H9 (cell line): ENCODE data around the gene KRTAP10-11. TPM values are rescaled to one million over a fixed set of nuclear protein-coding genes. Genes with fewer than 3 reads are reported as not detected.
"Not testable (repeated sequence)": the region's sequence is repeated elsewhere in the genome, so short reads cannot be mapped to it uniquely, and the experiment has no call there.

Source experiments
- DNase-seq: peaks from one replicate; pipeline ENCODE4 v3.0.0-alpha.2; 2017
- H2AFZ ChIP-seq: one replicate; pipeline ENCODE4 v1.6.1; 2013; ENCODE audit warnings: mild to moderate bottlenecking, low read length, control low read depth, moderate library complexity
- H2AK5ac ChIP-seq: 2 replicates; pipeline ENCODE4 v1.6.1; 2013; ENCODE audit warnings: low read length, control low read depth, mixed read lengths; ENCODE audit not compliant: insufficient read length
- H2BK120ac ChIP-seq: one replicate; pipeline ENCODE4 v1.6.1; 2013; ENCODE audit warnings: low read depth, mild to moderate bottlenecking, low read length, control low read depth, inconsistent platforms; ENCODE audit not compliant: poor library complexity, severe bottlenecking
- H2BK12ac ChIP-seq: 2 replicates; pipeline ENCODE4 v1.6.1; 2013; ENCODE audit warnings: low read length, control low read depth, mixed read lengths, low read depth; ENCODE audit not compliant: insufficient read length
- H2BK15ac ChIP-seq: 2 replicates; pipeline ENCODE4 v1.6.1; 2013; ENCODE audit warnings: low read depth, low read length, control low read depth
- H2BK20ac ChIP-seq: one replicate; pipeline ENCODE4 v1.6.1; 2013; ENCODE audit warnings: low read depth, mild to moderate bottlenecking, low read length, control low read depth, inconsistent platforms; ENCODE audit not compliant: poor library complexity, severe bottlenecking
- H2BK5ac ChIP-seq: 2 replicates; pipeline ENCODE4 v1.6.1; 2013; ENCODE audit warnings: low read length, control low read depth, mixed read lengths; ENCODE audit not compliant: insufficient read length
- H3K14ac ChIP-seq: 2 replicates; pipeline ENCODE4 v1.6.1; 2013; ENCODE audit warnings: low read length, control low read depth; ENCODE audit not compliant: insufficient read depth
- H3K18ac ChIP-seq: 2 replicates; pipeline ENCODE4 v1.6.1; 2013; ENCODE audit warnings: low read depth, mild to moderate bottlenecking, mixed read lengths, low read length, control low read depth; ENCODE audit not compliant: insufficient read length
- H3K23ac ChIP-seq: 2 replicates; pipeline ENCODE4 v1.6.1; 2013; ENCODE audit warnings: low read length, control low read depth, mixed read lengths, low read depth; ENCODE audit not compliant: insufficient read length
- H3K23me2 ChIP-seq: 2 replicates; pipeline ENCODE4 v1.6.1; 2013; ENCODE audit warnings: low read depth, mild to moderate bottlenecking, mixed read lengths, low read length, control low read depth; ENCODE audit not compliant: insufficient read length, poor library complexity, severe bottlenecking
- H3K27ac ChIP-seq: 2 replicates; pipeline ENCODE4 v1.5.1; 2013; ENCODE audit warnings: low read length, control low read depth, mixed read lengths, low read depth; ENCODE audit not compliant: insufficient read length
- H3K27me3 ChIP-seq: 2 replicates; pipeline ENCODE4 v1.6.1; 2013; ENCODE audit warnings: low read length, control low read depth, inconsistent platforms; ENCODE audit not compliant: insufficient read depth
- H3K4ac ChIP-seq: 2 replicates; pipeline ENCODE4 v1.6.1; 2013; ENCODE audit warnings: low read depth, mild to moderate bottlenecking, control low read depth, inconsistent platforms, low read length, moderate library complexity
- H3K4me1 ChIP-seq: 2 replicates; pipeline ENCODE4 v1.6.1; 2013; ENCODE audit warnings: low read length, control low read depth, inconsistent platforms; ENCODE audit not compliant: insufficient read depth
- H3K4me2 ChIP-seq: 2 replicates; pipeline ENCODE4 v1.6.1; 2013; ENCODE audit warnings: low read length, control low read depth, mixed read lengths; ENCODE audit not compliant: insufficient read length, insufficient read depth
- H3K56ac ChIP-seq: 2 replicates; pipeline ENCODE4 v1.6.1; 2013; ENCODE audit warnings: low read depth, mild to moderate bottlenecking, mixed read lengths, low read length, control low read depth; ENCODE audit not compliant: insufficient read length
- H3K79me1 ChIP-seq: 2 replicates; pipeline ENCODE4 v1.6.1; 2013; ENCODE audit warnings: low read depth, mild to moderate bottlenecking, moderate library complexity, low read length, control low read depth, inconsistent platforms; ENCODE audit not compliant: insufficient read depth, poor library complexity, severe bottlenecking
- H3K79me2 ChIP-seq: 2 replicates; pipeline ENCODE4 v1.6.1; 2013; ENCODE audit warnings: low read length, control low read depth, inconsistent platforms; ENCODE audit not compliant: insufficient read depth
- H3K9ac ChIP-seq: 2 replicates; pipeline ENCODE4 v1.6.1; 2013; ENCODE audit warnings: low read length, control low read depth, mixed read lengths; ENCODE audit not compliant: insufficient read length; ENCODE audit errors: extremely low read depth
- H3K9me3 ChIP-seq: one replicate; pipeline ENCODE4 v1.6.1; 2013; ENCODE audit warnings: low read depth, low read length, inconsistent platforms; ENCODE audit not compliant: control insufficient read depth
- H3T11ph ChIP-seq: one replicate; pipeline ENCODE4 v1.6.1; 2013; ENCODE audit warnings: mild to moderate bottlenecking, low read length, control low read depth, inconsistent platforms
- H4K20me1 ChIP-seq: one replicate; pipeline ENCODE4 v1.6.1; 2013; ENCODE audit not compliant: control insufficient read depth, insufficient read length, insufficient read depth
- H4K5ac ChIP-seq: 2 replicates; pipeline ENCODE4 v1.6.1; 2013; ENCODE audit warnings: low read depth, mild to moderate bottlenecking, mixed read lengths, low read length, control low read depth; ENCODE audit not compliant: insufficient read length
- H4K8ac ChIP-seq: replicated peaks from 2 replicates; pipeline ENCODE4 v1.6.1; 2013; ENCODE audit warnings: low read length, control low read depth, mixed read lengths, low read depth; ENCODE audit not compliant: insufficient read length
- H4K91ac ChIP-seq: 2 replicates; pipeline ENCODE4 v1.6.1; 2013; ENCODE audit warnings: low read depth, mild to moderate bottlenecking, moderate library complexity, mixed read lengths, low read length, control low read depth; ENCODE audit not compliant: insufficient read length
- H3K27ac Mint-ChIP-seq, 3 experiments: 2 replicates in 2 of 3; 3 replicates in 1 of 3; pipeline ENCODE4 v1.8.0; 2020 to 2021; ENCODE audit warnings: mixed read lengths in 3 of 3, mild to moderate bottlenecking in 1 of 3, moderate library complexity in 1 of 3
- H3K27me3 Mint-ChIP-seq: 2 replicates; pipeline ENCODE4 v1.8.0; 2021; ENCODE audit warnings: low read depth, mild to moderate bottlenecking, moderate library complexity, mixed read lengths
- H3K36me3 Mint-ChIP-seq, 3 experiments: 2 replicates in 2 of 3; 3 replicates in 1 of 3; pipeline ENCODE4 v1.8.0; 2020 to 2021; ENCODE audit warnings: low read depth in 3 of 3, mixed read lengths in 3 of 3; ENCODE audit not compliant: insufficient read depth in 1 of 3
- H3K4me1 Mint-ChIP-seq, 2 experiments: 2 replicates each; pipeline ENCODE4 v1.8.0; 2020; ENCODE audit warnings: mixed read lengths in 2 of 2
- H3K4me3 Mint-ChIP-seq, 2 experiments: 2 replicates in 1 of 2; 3 replicates in 1 of 2; pipeline ENCODE4 v1.8.0; 2020 to 2021; ENCODE audit warnings: mild to moderate bottlenecking in 2 of 2, mixed read lengths in 2 of 2, moderate library complexity in 1 of 2
- H3K9me3 Mint-ChIP-seq, 2 experiments: 2 replicates in 1 of 2; 3 replicates in 1 of 2; pipeline ENCODE4 v1.8.0; 2020; ENCODE audit warnings: mild to moderate bottlenecking in 2 of 2, mixed read lengths in 2 of 2, moderate library complexity in 1 of 2
- WGBS: extraction: QIAGEN DNeasy Blood & Tissue Kit; methylation state at CpG from one replicate; pipeline ENCODE4 v1.1.7; 2013; ENCODE audit warnings: missing lambda C conversion rate, low lambda C conversion rate, mixed read lengths; ENCODE audit not compliant: insufficient read length; ENCODE audit errors: extremely low coverage; 5-methylcytosine and 5-hydroxymethylcytosine counted together
- total RNA-seq: library from RNA; stranded (reverse); gene quantifications from 2 replicates; pipeline ENCODE4 v1.2.1, GENCODE V29; 2021
- TF ChIP-seq, protein P1 (sequence below): fragments of 200-600 bp; sonication (generic); conservative IDR thresholded peaks from 3 replicates; pipeline ENCODE4 v1.8.0; 2021; ENCODE audit warnings: antibody characterized with exemption, mild to moderate bottlenecking

Gene KRTAP10-11
- total RNA-seq, 1 experiment from 2014 or later, result not detected

GRCh38 chr21:44599264-44600029 lies 46.8 kb upstream of the KRTAP10-11 start:
- H3K27me3 ChIP-seq, result no peaks in the 10 kb centered on the region
- no peak overlapping the region for H3K4me2 ChIP-seq
- no peak overlapping the region for H3K18ac ChIP-seq
- H3K56ac ChIP-seq, result no peak overlapping the region
- H3K79me2 ChIP-seq, result no peaks in the 10 kb centered on the region
- no peak overlapping the region for H2BK20ac ChIP-seq
- H3K23me2 ChIP-seq, result no peaks in the 10 kb centered on the region
- H3K79me1 ChIP-seq, result no peaks in the 10 kb centered on the region
- H2BK5ac ChIP-seq, result no peak overlapping the region
- H3K27ac ChIP-seq, result no peak overlapping the region
- no peak overlapping the region for H3K9ac ChIP-seq
- no peaks in the 10 kb centered on the region for H3K4me1 ChIP-seq
- TF ChIP-seq, protein P1, sequence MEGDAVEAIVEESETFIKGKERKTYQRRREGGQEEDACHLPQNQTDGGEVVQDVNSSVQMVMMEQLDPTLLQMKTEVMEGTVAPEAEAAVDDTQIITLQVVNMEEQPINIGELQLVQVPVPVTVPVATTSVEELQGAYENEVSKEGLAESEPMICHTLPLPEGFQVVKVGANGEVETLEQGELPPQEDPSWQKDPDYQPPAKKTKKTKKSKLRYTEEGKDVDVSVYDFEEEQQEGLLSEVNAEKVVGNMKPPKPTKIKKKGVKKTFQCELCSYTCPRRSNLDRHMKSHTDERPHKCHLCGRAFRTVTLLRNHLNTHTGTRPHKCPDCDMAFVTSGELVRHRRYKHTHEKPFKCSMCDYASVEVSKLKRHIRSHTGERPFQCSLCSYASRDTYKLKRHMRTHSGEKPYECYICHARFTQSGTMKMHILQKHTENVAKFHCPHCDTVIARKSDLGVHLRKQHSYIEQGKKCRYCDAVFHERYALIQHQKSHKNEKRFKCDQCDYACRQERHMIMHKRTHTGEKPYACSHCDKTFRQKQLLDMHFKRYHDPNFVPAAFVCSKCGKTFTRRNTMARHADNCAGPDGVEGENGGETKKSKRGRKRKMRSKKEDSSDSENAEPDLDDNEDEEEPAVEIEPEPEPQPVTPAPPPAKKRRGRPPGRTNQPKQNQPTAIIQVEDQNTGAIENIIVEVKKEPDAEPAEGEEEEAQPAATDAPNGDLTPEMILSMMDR, result no peak
- no peaks in the 10 kb centered on the region; a peak in 2 of 5 replicates for H3K9me3 Mint-ChIP-seq
- H2BK120ac ChIP-seq, result no peak overlapping the region
- peaks cover 37 to 44% of the 10 kb centered on the region in 2 experiments for H3K4me1 Mint-ChIP-seq
- no peak overlapping the region for H4K91ac ChIP-seq
- H2BK12ac ChIP-seq, result no peak overlapping the region
- no peak overlapping the region for H3K4ac ChIP-seq
- no CpG with 5 or more reads among the region's 8 CpGs for WGBS
- peak overlapping the region in 2 of 3 experiments; percentile 55 to 90; a peak in 5 of 7 replicates for H3K27ac Mint-ChIP-seq
- no peak overlapping the region for H2AFZ ChIP-seq
- H3K23ac ChIP-seq, result no peak overlapping the region
- no peak overlapping the region for H3K14ac ChIP-seq
- H4K5ac ChIP-seq, result no peak overlapping the region
- H4K8ac ChIP-seq, result no peak overlapping the region
- no peak overlapping the region for H3K4me3 Mint-ChIP-seq
- H3K9me3 ChIP-seq, result no peaks in the 10 kb centered on the region
- no peaks in the 10 kb centered on the region for H4K20me1 ChIP-seq
- H3T11ph ChIP-seq, result no peak overlapping the region
- peak; percentile 28 for DNase-seq
- no peak overlapping the region for H2AK5ac ChIP-seq
- H2BK15ac ChIP-seq, result no peak overlapping the region
- H3K36me3 Mint-ChIP-seq, result peaks cover 0 to 4% (median 0%) of the 10 kb centered on the region in 3 experiments; a peak in 1 of 7 replicates
- H3K27me3 Mint-ChIP-seq, result peaks cover 8% of the 10 kb centered on the region

GRCh38 chr21:44600118-44600978 lies 45.9 kb upstream of the KRTAP10-11 start, which contains the start of gene KRTAP10-7:
KRTAP10-7 (plus strand) TSS chr21:44600597; CDS start chr21:44600622, 25 bp downstream.
- H3K4me2 ChIP-seq, H3K56ac ChIP-seq, H4K20me1 ChIP-seq, H3T11ph ChIP-seq, H3K4me3 Mint-ChIP-seq, H3K27ac ChIP-seq, H3K79me2 ChIP-seq, H3K4ac ChIP-seq, H3K36me3 Mint-ChIP-seq, H4K8ac ChIP-seq, H3K9me3 Mint-ChIP-seq, H2BK15ac ChIP-seq, H3K23ac ChIP-seq, H2BK12ac ChIP-seq, H2BK120ac ChIP-seq, H4K91ac ChIP-seq, H2BK5ac ChIP-seq, H3K9ac ChIP-seq, H3K9me3 ChIP-seq, H2AFZ ChIP-seq, H3K79me1 ChIP-seq, H2BK20ac ChIP-seq, H3K23me2 ChIP-seq, H3K27me3 ChIP-seq, H3K4me1 ChIP-seq, DNase-seq, H4K5ac ChIP-seq, H3K14ac ChIP-seq, H3K18ac ChIP-seq, H2AK5ac ChIP-seq: not testable (repeated sequence)
- Mint-ChIP-seq H3K27me3 (peaks cover 11% of the 10 kb centered on the region), H3K4me1 (peaks cover 37 to 38% of the 10 kb centered on the region in 2 experiments), H3K27ac (peak within 1 kb of the TSS in 2 of 3 experiments; percentile 55 to 90; a peak in 5 of 7 replicates)
- no CpG with 5 or more reads among the region's 23 CpGs for WGBS
